Glutamatergic neuron (in vitro differentiated cells): ENCODE measurements around the gene SYT1. TPM values are rescaled to one million over a fixed set of nuclear protein-coding genes. Genes with fewer than 3 reads are reported as not detected.
A peak's percentile ranks its signal among the peaks of the same experiment; 100 is the strongest.

ENCODE experiments used
- DNase-seq: peaks from one replicate; pipeline ENCODE4 v3.0.0; 2022
- H3K27ac Mint-ChIP-seq: one replicate; pipeline ENCODE4 v1.8.0; 2020; ENCODE audit warnings: mild to moderate bottlenecking, mixed read lengths, inconsistent platforms; ENCODE audit not compliant: unreplicated experiment
- H3K27me3 Mint-ChIP-seq: one replicate; pipeline ENCODE4 v1.8.0; 2020; ENCODE audit warnings: mild to moderate bottlenecking, moderate library complexity, mixed read lengths, inconsistent platforms; ENCODE audit not compliant: unreplicated experiment
- H3K36me3 Mint-ChIP-seq: one replicate; pipeline ENCODE4 v1.8.0; 2020; ENCODE audit warnings: mild to moderate bottlenecking, mixed read lengths, inconsistent platforms; ENCODE audit not compliant: unreplicated experiment
- H3K4me1 Mint-ChIP-seq: one replicate; pipeline ENCODE4 v1.8.0; 2020; ENCODE audit warnings: mild to moderate bottlenecking, low read depth, mixed read lengths, inconsistent platforms; ENCODE audit not compliant: unreplicated experiment
- H3K4me3 Mint-ChIP-seq: one replicate; pipeline ENCODE4 v1.8.0; 2020; ENCODE audit warnings: mild to moderate bottlenecking, mixed read lengths, inconsistent platforms; ENCODE audit not compliant: unreplicated experiment
- H3K9me3 Mint-ChIP-seq: one replicate; pipeline ENCODE4 v1.8.0; 2020; ENCODE audit warnings: mild to moderate bottlenecking, moderate library complexity, mixed read lengths, inconsistent platforms; ENCODE audit not compliant: unreplicated experiment
- CTCF ChIP-seq: fragments of 200-600 bp; sonication (generic); IDR thresholded peaks from one replicate; pipeline ENCODE4 v1.5.0; 2021; ENCODE audit not compliant: partially characterized antibody, unreplicated experiment
- total RNA-seq: library from RNA; stranded (reverse); fragmentation: NEBNext Ultra II Directional; extraction: Animal tissue kit (Norgen Biotek cat#: 25700); gene quantifications from one replicate; pipeline ENCODE4 v1.2.1, GENCODE V29; 2021; ENCODE audit not compliant: unreplicated experiment

The SYT1 gene
- total RNA-seq, 1 donor from 2014 or later = 155 TPM

- H3K36me3 Mint-ChIP-seq = no peaks in the 10 kb centered on the region
- H3K27ac Mint-ChIP-seq = peak overlapping the region; percentile 95
- no peak for TF ChIP-seq CTCF
- DNase-seq = no peak
- peaks cover 7% of the 10 kb centered on the region for H3K4me1 Mint-ChIP-seq
- no peak overlapping the region for H3K4me3 Mint-ChIP-seq
- peaks cover 4% of the 10 kb centered on the region for H3K9me3 Mint-ChIP-seq
- no peaks in the 10 kb centered on the region for H3K27me3 Mint-ChIP-seq
These were observed 181.4 kb downstream of the SYT1 start for GRCh38 chr12:79046021-79046420.

DNA sequence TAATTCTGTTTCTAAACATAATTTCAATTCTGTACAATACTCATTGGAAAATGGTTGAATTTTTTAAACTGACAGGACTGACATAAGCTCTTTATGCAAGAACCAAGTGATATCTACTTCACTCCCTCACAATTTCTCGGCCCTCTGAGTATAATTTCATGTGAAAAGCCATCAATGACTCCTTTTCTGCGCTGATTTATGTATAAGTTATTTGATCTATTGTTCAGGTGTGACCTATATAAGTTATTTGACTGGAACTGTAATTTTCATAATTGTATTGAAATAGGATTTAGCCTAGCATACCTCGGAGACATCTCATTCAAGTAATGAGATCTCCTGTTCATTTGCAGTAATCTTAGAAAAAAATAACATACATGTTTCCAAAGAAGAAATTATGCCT lies 184.4 kb downstream of the SYT1 start:
- Mint-ChIP-seq H3K27me3 (no peaks in the 10 kb centered on the region), H3K36me3 (no peaks in the 10 kb centered on the region), H3K4me1 (peaks cover 7% of the 10 kb centered on the region), H3K27ac (no peak overlapping the region), H3K9me3 (peaks cover 4% of the 10 kb centered on the region), H3K4me3 (no peak overlapping the region)
- DNase-seq = no peak
- TF ChIP-seq CTCF = no peak

DNA sequence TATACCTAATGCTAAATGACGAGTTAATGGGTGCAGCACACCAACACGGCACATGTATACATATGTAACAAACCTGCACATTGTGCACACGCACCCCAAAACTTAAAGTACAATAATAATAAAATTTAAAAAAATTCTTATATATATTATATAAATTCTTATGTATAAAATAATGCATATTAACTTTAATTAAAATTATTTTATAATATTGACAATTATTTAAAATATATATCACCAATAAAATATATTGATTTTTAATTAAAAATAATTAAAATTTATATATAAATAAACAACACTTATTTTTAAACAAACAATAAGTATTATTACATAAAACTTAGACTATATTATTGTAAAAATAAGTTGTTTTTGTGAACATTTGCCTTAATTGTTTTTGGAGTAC lies 188.8 kb downstream of the SYT1 start:
- Mint-ChIP-seq H3K27me3 (no peaks in the 10 kb centered on the region), H3K9me3 (no peaks in the 10 kb centered on the region), H3K27ac (no peak overlapping the region), H3K4me3 (no peak overlapping the region), H3K4me1 (no peaks in the 10 kb centered on the region), H3K36me3 (no peaks in the 10 kb centered on the region)
- DNase-seq = no peak
- TF ChIP-seq CTCF = no peak

DNA sequence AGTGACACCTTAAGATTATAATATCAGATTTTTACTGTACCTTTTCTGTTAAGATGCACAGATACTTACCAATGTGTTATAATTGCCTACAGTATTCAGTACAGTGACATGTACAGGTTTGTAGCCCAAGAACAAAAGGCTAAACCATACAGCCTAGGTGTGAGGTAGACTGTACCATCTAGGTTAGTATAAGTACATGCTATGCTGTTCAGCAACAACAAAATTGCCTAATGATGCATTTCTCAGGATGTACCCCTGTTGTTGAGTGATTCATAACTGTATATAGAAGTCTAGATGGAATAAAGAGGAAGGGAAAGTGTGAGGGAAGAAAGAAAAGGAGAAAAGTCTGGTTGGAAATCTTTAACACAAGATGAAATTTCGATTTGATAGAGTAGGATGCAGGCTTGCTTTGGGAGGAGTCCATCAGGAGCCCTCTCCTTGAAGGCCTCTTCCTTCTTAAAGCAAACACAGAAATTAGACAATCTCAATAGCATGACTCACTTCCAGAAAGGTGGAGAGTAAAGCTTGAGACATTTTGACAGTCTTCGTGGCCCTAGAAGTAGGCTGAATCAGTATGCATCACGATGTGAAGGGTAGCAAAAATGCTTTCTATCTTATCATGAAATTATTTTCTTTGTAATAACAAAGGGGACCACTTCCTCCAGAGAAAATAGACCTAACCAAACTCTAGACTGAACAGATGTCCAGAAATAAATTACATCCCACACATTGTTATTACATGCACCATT lies 191.5 kb downstream of the SYT1 start:
- Mint-ChIP-seq H3K4me3 (no peak overlapping the region), H3K9me3 (no peaks in the 10 kb centered on the region), H3K27me3 (no peaks in the 10 kb centered on the region), H3K4me1 (no peaks in the 10 kb centered on the region), H3K27ac (no peak overlapping the region), H3K36me3 (no peaks in the 10 kb centered on the region)
- no peak for DNase-seq
- TF ChIP-seq CTCF = no peak

GRCh38 chr12:79056775-79057174 lies 192.2 kb downstream of the SYT1 start:
- Mint-ChIP-seq H3K27me3 (no peaks in the 10 kb centered on the region), H3K4me3 (no peak overlapping the region)

More at GRCh38 chr12:79056775-79057174, 192.2 kb downstream of the SYT1 start:
- Mint-ChIP-seq H3K36me3 (no peaks in the 10 kb centered on the region), H3K4me1 (no peaks in the 10 kb centered on the region), H3K27ac (peak overlapping the region; percentile 29), H3K9me3 (no peaks in the 10 kb centered on the region)
- no peak for TF ChIP-seq CTCF
- DNase-seq = no peak
